DND-41 (cell line): ENCODE measurements around the gene GALNT4.

Experiments
- ATAC-seq: fragments of 200-7000 bp; cut with Tn5 transposase; 3 replicates; pipeline ENCODE4 v1.9.1; 2021; ENCODE audit warnings: low read depth; ENCODE audit not compliant: insufficient read depth
- DNase-seq: peaks from one replicate; pipeline ENCODE4 v3.0.0-alpha.2; 2020
- H2AFZ ChIP-seq: 2 replicates; pipeline ENCODE4 v1.6.0; 2012; ENCODE audit warnings: low read depth, low read length
- H3K27ac ChIP-seq: 2 replicates; pipeline ENCODE4 v1.5.1; 2012; ENCODE audit warnings: low read length, inconsistent platforms
- H3K27me3 ChIP-seq: fragments of 200-600 bp; sonication (generic); 2 replicates; pipeline ENCODE4 v1.6.0; 2012; ENCODE audit warnings: low read length, mild to moderate bottlenecking, inconsistent platforms; ENCODE audit not compliant: insufficient read depth, poor library complexity
- H3K36me3 ChIP-seq: 2 replicates; pipeline ENCODE4 v1.5.1; 2012; ENCODE audit warnings: low read length, inconsistent platforms; ENCODE audit not compliant: insufficient read depth
- H3K4me1 ChIP-seq: 2 replicates; pipeline ENCODE4 v1.5.1; 2012; ENCODE audit warnings: mild to moderate bottlenecking, low read length; ENCODE audit not compliant: insufficient read depth
- H3K4me2 ChIP-seq: 2 replicates; pipeline ENCODE4 v1.6.0; 2012; ENCODE audit warnings: mild to moderate bottlenecking, moderate library complexity, low read length, inconsistent platforms; ENCODE audit not compliant: insufficient read depth
- H3K4me3 ChIP-seq, 2 experiments: fragments of 200-600 bp in 1 of 2; shearing (Covaris generic) in 1 of 2; 2 replicates each; pipeline ENCODE4 v1.5.1; 2012 to 2016; ENCODE audit warnings: inconsistent platforms in 2 of 2, low read length in 2 of 2, mild to moderate bottlenecking in 2 of 2, low read depth in 1 of 2, moderate library complexity in 1 of 2
- H3K79me2 ChIP-seq: 2 replicates; pipeline ENCODE4 v1.6.0; 2012; ENCODE audit warnings: low read length, inconsistent platforms; ENCODE audit not compliant: insufficient read depth
- H3K9ac ChIP-seq: 2 replicates; pipeline ENCODE4 v1.6.0; 2012; ENCODE audit warnings: low read depth, mild to moderate bottlenecking, inconsistent platforms, low read length, moderate library complexity
- H3K9me3 ChIP-seq: 2 replicates; pipeline ENCODE4 v1.5.1; 2012; ENCODE audit warnings: low read length, moderate library complexity, mild to moderate bottlenecking, inconsistent platforms; ENCODE audit not compliant: insufficient read depth, severe bottlenecking
- H4K20me1 ChIP-seq: 2 replicates; pipeline ENCODE4 v1.6.0; 2012; ENCODE audit warnings: low read length; ENCODE audit not compliant: insufficient read depth
- EZH2 ChIP-seq: IDR thresholded peaks from 3 replicates; pipeline ENCODE4 v1.6.1; 2012; ENCODE audit warnings: borderline replicate concordance, low read depth, mild to moderate bottlenecking, moderate library complexity, low read length, inconsistent platforms; ENCODE audit not compliant: severe bottlenecking
- TF ChIP-seq, protein P1 (sequence below): IDR thresholded peaks from 2 replicates; pipeline ENCODE4 v1.5.1; 2012; ENCODE audit warnings: borderline replicate concordance, low read length, moderate library complexity, mild to moderate bottlenecking; ENCODE audit not compliant: poor library complexity, severe bottlenecking; ENCODE audit errors: extremely low read depth

The GALNT4 gene

DNA sequence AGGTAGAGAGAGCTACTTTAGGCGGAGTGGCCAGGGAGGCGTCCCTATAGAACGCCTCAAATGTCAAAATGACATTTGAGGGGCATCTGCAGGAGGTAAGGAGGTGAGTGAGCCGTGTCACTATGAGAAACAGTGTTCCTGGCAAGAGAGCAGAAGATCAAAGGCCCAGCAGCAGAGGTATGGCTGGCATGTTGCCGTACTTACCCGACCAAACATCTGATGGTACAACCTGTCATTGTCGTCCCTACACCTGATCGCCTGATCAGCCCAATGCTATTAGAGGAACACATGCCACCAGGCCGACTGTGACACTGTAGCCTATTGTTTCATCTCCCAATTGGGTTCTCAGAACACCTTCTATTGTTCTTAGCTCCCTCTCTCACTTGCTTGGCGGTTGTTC lies 35.2 kb upstream of the GALNT4 start:
- Histone ChIP-seq H3K27ac (no peak overlapping the region), H3K4me2 (no peak overlapping the region), H3K9me3 (no peaks in the 10 kb centered on the region), H3K4me3 (no peak overlapping the region), H4K20me1 (no peaks in the 10 kb centered on the region), H2AFZ (no peak overlapping the region), H3K4me1 (no peaks in the 10 kb centered on the region), H3K9ac (no peak overlapping the region), H3K79me2 (no peaks in the 10 kb centered on the region), H3K36me3 (no peaks in the 10 kb centered on the region), H3K27me3 (no peaks in the 10 kb centered on the region)
- TF ChIP-seq EZH2 = no peak
- TF ChIP-seq, protein P1, sequence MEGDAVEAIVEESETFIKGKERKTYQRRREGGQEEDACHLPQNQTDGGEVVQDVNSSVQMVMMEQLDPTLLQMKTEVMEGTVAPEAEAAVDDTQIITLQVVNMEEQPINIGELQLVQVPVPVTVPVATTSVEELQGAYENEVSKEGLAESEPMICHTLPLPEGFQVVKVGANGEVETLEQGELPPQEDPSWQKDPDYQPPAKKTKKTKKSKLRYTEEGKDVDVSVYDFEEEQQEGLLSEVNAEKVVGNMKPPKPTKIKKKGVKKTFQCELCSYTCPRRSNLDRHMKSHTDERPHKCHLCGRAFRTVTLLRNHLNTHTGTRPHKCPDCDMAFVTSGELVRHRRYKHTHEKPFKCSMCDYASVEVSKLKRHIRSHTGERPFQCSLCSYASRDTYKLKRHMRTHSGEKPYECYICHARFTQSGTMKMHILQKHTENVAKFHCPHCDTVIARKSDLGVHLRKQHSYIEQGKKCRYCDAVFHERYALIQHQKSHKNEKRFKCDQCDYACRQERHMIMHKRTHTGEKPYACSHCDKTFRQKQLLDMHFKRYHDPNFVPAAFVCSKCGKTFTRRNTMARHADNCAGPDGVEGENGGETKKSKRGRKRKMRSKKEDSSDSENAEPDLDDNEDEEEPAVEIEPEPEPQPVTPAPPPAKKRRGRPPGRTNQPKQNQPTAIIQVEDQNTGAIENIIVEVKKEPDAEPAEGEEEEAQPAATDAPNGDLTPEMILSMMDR = no peak
- DNase-seq (no peak), ATAC-seq (no peak)

DNA sequence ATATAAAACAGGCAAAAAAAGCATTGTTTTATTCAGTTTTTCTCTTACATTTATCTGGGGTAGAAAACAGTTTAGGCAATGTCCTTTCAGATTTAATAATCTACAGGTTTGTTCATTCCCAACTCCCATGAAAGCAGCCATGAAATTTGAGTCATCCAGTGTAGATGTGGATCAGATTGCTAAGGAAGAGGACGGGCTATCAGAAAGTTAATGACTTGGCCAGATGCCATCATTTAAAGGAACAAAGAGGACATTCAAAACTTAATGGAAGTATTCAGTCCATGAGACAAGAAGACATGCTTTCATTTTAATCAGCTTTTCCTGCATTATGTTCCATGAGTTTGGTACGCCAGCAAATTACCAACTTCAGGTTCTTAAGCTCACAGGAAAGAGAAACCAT lies 32.4 kb upstream of the GALNT4 start:
- no peaks in the 10 kb centered on the region for H4K20me1 ChIP-seq
- no peak for ATAC-seq
- H3K27me3 ChIP-seq = no peaks in the 10 kb centered on the region
- no peak overlapping the region for H3K27ac ChIP-seq
- H3K4me3 ChIP-seq = no peak overlapping the region
- DNase-seq = no peak
- no peaks in the 10 kb centered on the region for H3K9me3 ChIP-seq
- TF ChIP-seq EZH2 = no peak
- TF ChIP-seq, protein P1 = no peak
- H3K4me1 ChIP-seq = no peaks in the 10 kb centered on the region
- no peaks in the 10 kb centered on the region for H3K79me2 ChIP-seq
- H3K4me2 ChIP-seq = no peak overlapping the region
- H2AFZ ChIP-seq = no peak overlapping the region
- H3K9ac ChIP-seq = no peak overlapping the region
- no peaks in the 10 kb centered on the region for H3K36me3 ChIP-seq

DNA sequence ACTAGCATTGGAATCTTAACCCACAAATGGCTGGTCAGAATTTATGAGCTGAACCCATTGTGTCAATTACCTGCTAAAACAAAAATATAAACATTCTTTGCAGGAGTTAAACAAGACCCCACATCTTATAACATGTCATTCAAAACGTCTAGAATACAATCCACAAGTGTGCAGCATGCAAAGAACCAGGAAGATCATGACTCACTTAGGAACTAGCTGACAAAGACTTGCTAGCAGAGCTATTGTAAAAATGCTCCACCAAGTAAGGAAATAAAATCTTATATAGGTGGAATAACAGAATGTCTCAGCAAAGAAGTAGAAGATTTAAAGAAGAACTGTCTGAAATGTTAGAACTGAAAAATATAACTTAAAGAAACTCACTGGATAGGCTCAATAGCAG lies 27.8 kb upstream of the GALNT4 start:
- Histone ChIP-seq H3K4me2 (no peak overlapping the region), H3K9ac (no peak overlapping the region)
- no peak for ATAC-seq

More for the DNA sequence above, 27.8 kb upstream of the GALNT4 start:
- Histone ChIP-seq H3K27ac (no peak overlapping the region), H4K20me1 (no peaks in the 10 kb centered on the region), H3K4me3 (no peak overlapping the region), H3K27me3 (no peaks in the 10 kb centered on the region), H3K4me1 (no peaks in the 10 kb centered on the region), H3K36me3 (no peaks in the 10 kb centered on the region), H3K79me2 (no peaks in the 10 kb centered on the region), H2AFZ (no peak overlapping the region), H3K9me3 (no peaks in the 10 kb centered on the region)
- no peak for DNase-seq
- TF ChIP-seq EZH2 = no peak
- TF ChIP-seq, protein P1 = no peak
